Bone marrow (tissue), 2 donors: ENCODE results near the gene ETV3.
"Not testable (repeated sequence)": the region's sequence is repeated elsewhere in the genome, so short reads cannot be mapped to it uniquely, and the experiment has no call there.

Source experiments
- DNase-seq, 2 donors: peaks; one replicate each; lab custom pipeline; 2025; lab: John Stamatoyannopoulos, UW

Gene ETV3

GRCh38 chr1:157112186-157112867 is 25.9 kb downstream of the ETV3 start:
- DNase-seq = no peak

DNA sequence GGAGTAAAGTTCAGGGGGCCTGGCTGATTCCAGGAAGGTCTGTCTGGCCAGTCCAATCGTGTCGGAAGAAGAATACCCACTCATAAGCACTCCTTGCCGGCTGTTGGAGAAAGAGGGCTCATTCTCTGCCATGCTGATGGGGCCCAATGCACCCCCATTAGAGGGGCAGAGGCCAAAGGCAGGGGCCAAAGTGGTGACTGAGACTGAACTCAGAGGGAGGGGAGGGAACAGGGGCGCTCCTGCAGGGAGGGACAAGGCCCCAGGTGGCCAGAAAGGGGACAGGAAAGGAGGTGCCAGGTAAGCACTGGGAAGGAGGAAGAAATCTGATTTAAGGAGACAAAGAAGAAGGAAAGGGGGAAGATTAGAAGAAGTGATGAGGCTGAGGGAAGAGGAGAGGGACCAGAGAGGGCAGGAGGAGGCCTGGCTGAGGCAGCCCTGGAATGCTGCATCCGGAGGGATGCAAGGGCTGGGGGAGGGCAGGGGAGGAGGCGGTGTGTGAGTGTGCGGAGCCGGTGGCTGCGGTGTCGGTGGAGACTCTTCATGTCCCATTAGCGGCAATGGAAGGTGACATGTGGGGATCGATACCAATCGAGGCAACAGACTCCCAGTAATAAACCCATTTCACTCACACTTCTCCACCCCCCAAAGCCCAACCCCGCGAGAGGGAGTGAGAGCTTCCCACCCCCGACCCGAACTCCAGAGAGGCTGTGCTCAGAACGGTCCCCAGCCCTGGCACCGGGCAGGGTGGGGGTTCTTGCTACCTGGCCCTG is 26.6 kb downstream of the ETV3 start:
- DNase-seq = no peak

DNA sequence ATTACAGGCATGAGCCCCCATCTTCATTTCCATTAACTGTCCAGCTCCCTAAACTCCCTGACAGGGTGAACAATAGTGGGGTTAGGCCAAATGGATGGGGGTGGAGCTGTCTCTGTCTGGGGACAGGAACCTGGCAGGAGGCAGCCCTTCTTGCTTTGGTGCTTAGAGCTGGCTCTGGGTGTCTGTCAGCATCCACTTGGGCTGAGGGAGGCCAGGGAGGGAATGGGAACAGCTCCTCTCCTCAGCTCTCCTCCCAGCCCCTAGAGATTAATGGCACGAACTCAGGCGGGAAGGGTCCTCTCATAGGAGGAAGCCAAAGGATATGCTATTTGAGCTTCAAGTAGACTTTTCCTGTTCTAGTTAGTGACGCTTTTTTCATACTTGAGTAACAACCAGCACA is 27.5 kb downstream of the ETV3 start:
- DNase-seq = no peak

DNA sequence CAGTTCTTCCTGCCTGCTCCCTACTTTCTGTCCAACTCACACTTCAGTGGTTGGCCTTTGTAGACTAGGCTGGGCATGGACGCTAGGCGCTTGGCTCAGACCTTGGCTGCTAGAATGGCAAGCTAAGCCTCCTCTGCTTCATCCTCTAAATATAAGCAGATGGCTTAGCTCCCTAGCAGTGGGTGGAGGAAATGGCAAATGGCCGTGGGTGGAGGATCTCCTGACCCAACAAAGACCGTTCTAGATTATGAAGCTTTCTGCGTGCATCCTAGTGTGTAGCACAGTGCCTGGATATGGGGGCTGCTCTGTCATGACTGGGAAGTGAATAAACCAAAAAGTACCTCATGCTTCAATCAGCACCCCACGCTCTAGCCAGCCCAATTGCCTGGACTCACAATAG is 28.2 kb downstream of the ETV3 start:
- DNase-seq = no peak

- no peak for DNase-seq
These were observed 29.7 kb downstream of the ETV3 start for GRCh38 chr1:157108448-157108847.

GRCh38 chr1:157107702-157108101 is 30.5 kb downstream of the ETV3 start:
- no peak for DNase-seq

DNA sequence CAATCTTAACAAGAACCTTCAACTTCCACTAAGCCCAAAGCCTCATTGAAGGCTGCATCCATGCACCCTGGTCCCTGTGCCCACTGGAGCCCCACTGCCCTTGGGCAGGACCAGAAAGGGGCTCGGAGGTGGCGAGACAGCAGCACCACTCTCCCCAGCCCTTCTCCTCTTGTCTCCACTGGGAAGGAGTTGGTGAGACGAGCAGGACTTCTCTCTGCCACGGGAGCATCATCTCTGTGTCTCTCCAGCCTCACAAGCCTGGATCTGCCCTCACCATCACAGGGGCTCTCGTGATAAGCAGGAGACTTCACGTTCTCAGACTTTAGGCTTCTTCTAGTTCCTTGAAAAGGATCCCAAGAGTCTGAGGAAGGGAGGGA is 31.4 kb downstream of the ETV3 start:
- DNase-seq = peak in 1 of 2 donors; percentile 61

DNA sequence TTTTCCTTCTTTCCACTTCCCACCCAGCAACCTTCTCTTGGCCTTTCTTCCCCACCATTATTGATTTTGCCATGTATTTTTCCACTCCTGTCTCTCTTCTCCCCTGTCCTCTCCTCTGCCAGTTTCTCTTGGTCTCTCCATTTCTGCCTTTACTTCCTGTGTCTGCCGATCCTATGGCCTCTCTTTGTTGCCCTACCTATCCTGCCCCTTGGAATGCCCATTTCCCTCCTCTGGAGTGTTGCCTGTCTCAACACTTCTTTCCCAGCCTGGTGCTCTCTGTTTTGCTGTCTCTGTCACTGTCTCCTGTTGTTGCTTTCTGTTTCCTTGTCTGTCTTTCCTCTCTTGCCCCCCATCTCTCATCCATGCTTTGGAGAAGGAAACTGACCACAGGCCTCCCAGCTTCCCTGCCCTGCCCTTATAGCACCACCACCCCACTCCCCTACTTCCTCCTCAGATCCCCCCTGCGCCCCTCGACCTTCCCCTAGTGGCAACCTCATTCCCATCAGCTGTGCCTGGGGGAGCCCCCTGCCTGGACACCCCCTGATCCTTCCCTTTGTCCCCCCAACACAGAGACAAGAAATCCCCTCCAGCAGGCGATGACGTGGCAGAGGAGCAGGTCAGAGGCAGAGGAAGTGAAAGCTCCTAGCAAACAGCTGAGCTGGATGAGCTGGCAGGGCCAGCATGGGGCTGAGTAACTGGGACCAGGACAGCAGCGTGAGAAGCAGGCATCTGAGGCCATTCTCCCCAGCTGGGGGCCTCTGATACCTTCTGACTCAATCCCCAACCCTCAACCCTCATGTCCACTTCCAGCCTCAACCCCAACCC is 32.0 kb downstream of the ETV3 start:
- DNase-seq = peak in 1 of 2 donors; percentile 61

DNA sequence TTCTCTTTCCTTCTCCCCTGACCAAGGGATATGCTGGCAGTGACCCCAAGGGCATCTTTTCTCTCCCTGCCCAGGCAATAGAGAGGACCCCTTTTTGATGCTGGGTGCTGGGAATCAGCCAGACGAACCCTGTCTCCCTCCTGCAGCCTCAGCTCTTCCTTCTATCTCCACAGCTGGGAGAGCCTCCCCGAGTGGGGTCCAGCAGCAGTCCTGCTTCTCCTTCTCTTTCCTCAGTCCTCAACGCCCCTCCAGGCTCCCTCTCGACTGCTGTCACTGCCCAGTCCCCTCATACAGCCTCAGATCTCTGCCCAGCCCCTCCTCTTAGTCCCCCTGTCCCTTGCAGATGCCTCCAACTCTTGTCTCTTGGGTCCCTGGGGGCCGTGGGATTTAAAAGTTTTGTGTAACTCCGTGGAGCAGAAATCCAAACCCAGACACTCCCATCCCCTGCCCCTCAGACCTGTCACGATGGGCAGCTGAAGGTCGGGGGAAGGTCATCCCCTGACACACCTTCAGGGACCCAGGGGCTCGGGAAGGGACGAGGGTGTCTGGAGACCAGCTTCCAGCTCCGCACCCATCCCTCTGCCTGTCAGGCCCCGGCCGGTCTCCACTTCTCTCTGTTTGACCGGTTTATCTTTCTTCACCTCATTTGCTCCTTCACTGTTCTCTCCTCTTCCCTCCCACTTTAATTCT is 32.8 kb downstream of the ETV3 start:
- no peak for DNase-seq

DNA sequence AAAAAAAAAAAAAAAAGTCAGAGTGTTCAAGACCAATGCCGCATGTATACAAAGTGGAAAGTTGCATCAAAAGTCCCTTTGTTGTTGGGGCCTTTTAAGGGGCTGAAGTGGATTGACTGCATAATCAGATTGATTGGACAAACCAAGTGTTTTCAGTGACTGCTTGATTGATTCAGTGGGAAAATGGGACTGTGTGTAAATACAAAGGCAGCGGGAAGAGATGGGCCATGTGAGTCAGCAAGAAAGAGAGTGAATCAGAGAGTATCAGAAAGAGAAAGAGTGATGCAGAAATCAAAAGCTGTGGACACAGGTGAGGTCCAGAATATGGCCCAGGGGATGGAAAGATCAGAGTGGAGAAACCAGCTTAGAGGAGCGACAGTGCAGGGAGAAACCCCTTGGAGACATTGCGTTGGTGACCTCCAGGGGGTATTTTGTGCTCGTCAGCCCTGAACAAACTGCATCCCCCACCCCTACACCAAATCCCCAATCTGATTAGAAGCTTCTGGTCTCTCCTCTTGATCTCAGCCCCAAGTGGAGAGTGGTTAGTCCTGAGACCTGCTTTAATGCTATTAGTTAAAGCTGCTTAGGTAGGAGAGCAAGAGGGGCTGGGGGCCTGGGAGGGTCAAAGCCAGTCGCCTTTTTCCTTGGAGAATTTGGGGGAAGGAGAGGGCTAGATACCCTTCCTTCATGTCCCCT is 33.4 kb downstream of the ETV3 start:
- no peak for DNase-seq

DNA sequence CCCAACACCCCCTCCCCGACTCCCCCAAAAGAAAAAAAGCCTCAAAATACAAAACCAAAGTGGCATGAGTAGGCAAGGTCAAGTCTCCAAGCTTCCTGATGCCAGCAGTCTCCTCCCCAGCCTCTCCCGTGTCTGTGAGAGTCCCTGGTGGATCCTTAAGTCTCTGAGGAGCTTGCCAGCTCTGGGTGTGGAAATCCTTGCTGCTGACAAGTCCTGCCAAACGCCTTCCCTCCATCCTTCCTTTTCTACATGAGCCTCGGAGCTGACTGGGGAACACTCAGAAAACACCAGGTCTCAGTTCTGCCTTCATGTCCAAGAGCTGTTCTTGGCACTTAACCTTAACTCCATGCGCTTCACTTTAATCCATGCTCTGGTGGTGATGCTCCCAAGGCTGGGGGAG is 34.9 kb downstream of the ETV3 start:
- DNase-seq = no peak

- DNase-seq = no peak
These were observed 37.0 kb downstream of the ETV3 start for GRCh38 chr1:157101149-157101548.

GRCh38 chr1:157099633-157100009 is 38.6 kb downstream of the ETV3 start, which contains the start of gene ETV3L:
TSS of gene ETV3L (minus strand) at chr1:157099808. CDS start at chr1:157099523, 285 bp downstream.
- no peak for DNase-seq

DNA sequence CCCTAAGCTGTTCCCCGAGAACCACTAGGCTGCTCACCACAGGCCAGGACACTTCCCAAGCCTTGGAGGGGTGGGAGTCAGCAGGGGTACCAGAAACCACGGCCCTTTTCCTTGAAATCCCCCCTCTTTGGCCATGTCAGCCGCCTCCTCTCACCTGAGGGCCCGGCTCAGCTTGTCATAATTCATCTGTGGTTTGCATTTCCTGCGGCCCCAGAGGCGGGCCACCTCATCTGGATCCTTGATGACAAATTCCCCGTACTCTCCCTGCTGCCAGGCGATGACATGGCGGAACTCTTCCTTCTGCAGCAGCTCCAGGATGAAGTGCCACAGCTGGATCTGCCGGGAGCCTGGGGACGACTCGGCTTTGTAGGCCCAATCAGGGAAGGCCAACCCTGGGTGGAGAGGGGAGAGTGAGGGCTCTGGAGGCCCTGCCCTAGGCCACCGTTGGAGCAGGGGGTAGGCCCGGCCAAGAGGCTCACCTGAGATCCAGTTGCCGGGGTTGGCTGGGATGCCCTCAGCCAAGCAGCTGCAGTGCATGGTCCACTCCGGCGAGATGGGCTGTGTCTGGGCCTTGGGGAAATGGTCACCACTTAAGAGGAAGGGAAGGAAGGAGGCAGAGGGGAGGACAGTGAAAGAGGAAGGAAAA is 39.1 kb downstream of the ETV3 start:
- DNase-seq = not testable (repeated sequence)

- DNase-seq = no peak
These were observed 39.7 kb downstream of the ETV3 start for GRCh38 chr1:157098519-157098918.

DNA sequence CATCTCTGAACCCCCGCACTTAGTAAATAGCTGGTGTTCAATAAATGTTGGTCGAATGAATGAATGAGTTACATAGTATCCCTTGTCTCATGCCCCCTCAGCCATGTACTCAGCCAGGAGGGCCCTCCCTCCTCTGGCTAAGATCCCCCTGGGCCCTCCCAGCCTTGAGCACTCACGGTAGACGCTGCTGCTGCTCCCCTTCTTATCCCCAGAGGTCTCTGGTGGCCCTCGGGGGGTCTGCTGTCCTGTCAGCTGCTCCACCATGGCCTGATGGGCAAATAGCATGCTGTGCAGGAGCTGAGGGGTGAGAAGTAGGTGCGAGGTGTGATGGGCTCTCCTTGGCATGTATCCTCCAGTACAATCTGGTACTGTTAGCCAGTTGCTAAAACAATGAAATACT is 40.5 kb downstream of the ETV3 start:
- no peak for DNase-seq

GRCh38 chr1:157096881-157097280 is 41.3 kb downstream of the ETV3 start:
- no peak for DNase-seq

- DNase-seq = no peak
These were observed 42.6 kb downstream of the ETV3 start for GRCh38 chr1:157095551-157095950.

- no peak for DNase-seq
These were observed 43.1 kb downstream of the ETV3 start for GRCh38 chr1:157095091-157095490.

DNA sequence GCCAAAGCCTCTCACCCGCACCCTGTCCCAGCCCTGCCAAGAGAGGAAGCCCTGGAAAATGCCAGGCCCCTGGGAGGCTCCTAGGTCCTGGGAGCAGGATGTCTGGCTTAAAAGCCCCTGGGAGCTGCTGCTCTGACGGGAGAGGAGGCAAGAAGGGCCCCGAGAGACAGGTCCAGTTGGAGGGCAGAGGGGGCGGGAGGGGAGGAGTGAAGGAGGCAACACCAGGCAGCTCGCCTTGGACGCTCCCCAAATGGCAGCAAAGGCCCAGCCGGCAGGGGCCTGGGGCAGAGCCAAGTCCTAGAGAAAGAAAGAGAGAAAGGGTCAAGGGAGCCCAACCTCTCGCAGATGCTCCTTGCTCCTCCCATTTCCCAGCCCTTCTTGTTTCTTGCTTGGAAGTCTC is 45.4 kb downstream of the ETV3 start:
- DNase-seq = no peak

GRCh38 chr1:157091668-157092273 is 46.4 kb downstream of the ETV3 start:
- DNase-seq = no peak
